Thyroid gland (tissue), 4 donors: ENCODE results near the gene TAF9.

Experiments
- POLR2A ChIP-seq, 2 donors: fragments of 450-650 bp; IDR thresholded peaks; one replicate each; pipeline ENCODE4 v1.6.1; 2017; ENCODE audit warnings: antibody characterized with exemption in 2 of 2, mild to moderate bottlenecking in 2 of 2, moderate library complexity in 1 of 2
- TF ChIP-seq, protein P1 (sequence below), 6 experiments: fragments of 200-600 bp in 3 of 6; fragments of 450-650 bp in 3 of 6; sonication (generic) in 3 of 6; IDR thresholded peaks; one replicate each; pipeline ENCODE4 v1.5.1; 2016 to 2019; ENCODE audit warnings: antibody characterized with exemption in 6 of 6, mild to moderate bottlenecking in 2 of 6, inconsistent platforms in 1 of 6, moderate library complexity in 1 of 6

DNA sequence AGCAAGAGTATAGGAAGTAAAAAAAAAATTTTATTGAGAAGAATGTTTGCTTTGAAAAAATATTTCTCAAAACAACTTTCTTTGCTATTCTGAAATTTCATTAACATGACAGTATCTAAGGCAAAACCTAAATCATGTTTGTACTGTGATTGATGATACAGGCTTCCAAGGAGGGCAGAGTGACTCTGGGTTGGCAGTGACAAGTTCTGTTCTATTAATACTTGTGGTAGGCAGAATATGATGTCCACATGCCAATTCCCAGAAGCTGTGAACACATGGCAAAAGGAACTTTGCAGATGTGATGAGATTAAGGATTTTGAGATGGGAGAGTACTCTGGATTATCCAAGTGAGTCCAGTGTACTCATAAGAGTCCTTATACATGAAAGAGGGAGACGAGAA, 53.3 kb downstream of the TAF9 start:
- TF ChIP-seq POLR2A (IDR thresholded peaks at IDR 0.05): no peak
- TF ChIP-seq, protein P1, sequence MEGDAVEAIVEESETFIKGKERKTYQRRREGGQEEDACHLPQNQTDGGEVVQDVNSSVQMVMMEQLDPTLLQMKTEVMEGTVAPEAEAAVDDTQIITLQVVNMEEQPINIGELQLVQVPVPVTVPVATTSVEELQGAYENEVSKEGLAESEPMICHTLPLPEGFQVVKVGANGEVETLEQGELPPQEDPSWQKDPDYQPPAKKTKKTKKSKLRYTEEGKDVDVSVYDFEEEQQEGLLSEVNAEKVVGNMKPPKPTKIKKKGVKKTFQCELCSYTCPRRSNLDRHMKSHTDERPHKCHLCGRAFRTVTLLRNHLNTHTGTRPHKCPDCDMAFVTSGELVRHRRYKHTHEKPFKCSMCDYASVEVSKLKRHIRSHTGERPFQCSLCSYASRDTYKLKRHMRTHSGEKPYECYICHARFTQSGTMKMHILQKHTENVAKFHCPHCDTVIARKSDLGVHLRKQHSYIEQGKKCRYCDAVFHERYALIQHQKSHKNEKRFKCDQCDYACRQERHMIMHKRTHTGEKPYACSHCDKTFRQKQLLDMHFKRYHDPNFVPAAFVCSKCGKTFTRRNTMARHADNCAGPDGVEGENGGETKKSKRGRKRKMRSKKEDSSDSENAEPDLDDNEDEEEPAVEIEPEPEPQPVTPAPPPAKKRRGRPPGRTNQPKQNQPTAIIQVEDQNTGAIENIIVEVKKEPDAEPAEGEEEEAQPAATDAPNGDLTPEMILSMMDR (IDR thresholded peaks at IDR 0.05): no peak
